ENCODE data around the gene DNAJB2.

Gene DNAJB2

GRCh38 chr2:219279151-219279915 is at the start of gene DNAJB2:
Gene DNAJB2, plus strand, starts transcription at chr2:219279366. Its CDS starts 468 bp downstream, at chr2:219279834.
- in situ Hi-C loops (cut with HindIII; ENCODE audit: low sequenced_read_pairs): no loop called here

GRCh38 chr2:219230059-219230540 is 49.1 kb upstream of the DNAJB2 start:
- in situ Hi-C loops (cut with HindIII; ENCODE audit: low sequenced_read_pairs): no loop called here

GRCh38 chr2:219234331-219234730 is 44.8 kb upstream of the DNAJB2 start:
- in situ Hi-C loops (cut with HindIII; ENCODE audit: low sequenced_read_pairs): no loop called here

- in situ Hi-C loops (cut with HindIII; ENCODE audit: low sequenced_read_pairs): loop anchor here (5.0 kb wide), 1 partner anchor 61 kb away; no protein-coding TSS in a partner anchor
Measured at GRCh38 chr2:219243291-219243761, 35.8 kb upstream of the DNAJB2 start.

- in situ Hi-C loops (cut with HindIII; ENCODE audit: low sequenced_read_pairs): loop anchor here (5.0 kb wide), 2 partner anchors 53 to 62 kb away; no protein-coding TSS in a partner anchor
Measured at GRCh38 chr2:219244789-219245147, 34.4 kb upstream of the DNAJB2 start.

GRCh38 chr2:219245148-219245898 is 33.8 kb upstream of the DNAJB2 start, which contains the start of the genes GLB1L and STK16:
Gene GLB1L, minus strand, starts transcription at chr2:219245444. Its CDS starts 1,871 bp downstream, at chr2:219243573.
Gene STK16, plus strand, starts transcription at chr2:219245479. Its CDS starts 521 bp downstream, at chr2:219246000.
- in situ Hi-C loops (cut with HindIII; ENCODE audit: low sequenced_read_pairs): loop anchor here (5.0 kb wide), 1 partner anchor 52 kb away; no protein-coding TSS in a partner anchor

GRCh38 chr2:219245899-219246230 is 33.3 kb upstream of the DNAJB2 start:
- in situ Hi-C loops (cut with HindIII; ENCODE audit: low sequenced_read_pairs): loop anchor here (5.0 kb wide), 1 partner anchor 51 kb away; no protein-coding TSS in a partner anchor

- in situ Hi-C loops (cut with HindIII; ENCODE audit: low sequenced_read_pairs): loop anchor here (5.0 kb wide), 1 partner anchor 51 kb away; no protein-coding TSS in a partner anchor
Measured at GRCh38 chr2:219246559-219246958, 32.6 kb upstream of the DNAJB2 start.

- in situ Hi-C loops (cut with HindIII; ENCODE audit: low sequenced_read_pairs): loop anchor here (5.0 kb wide), 1 partner anchor 49 kb away; no protein-coding TSS in a partner anchor
Measured at GRCh38 chr2:219247678-219248642, 31.2 kb upstream of the DNAJB2 start.

- in situ Hi-C loops (cut with HindIII; ENCODE audit: low sequenced_read_pairs): loop anchor here (5.0 kb wide), 1 partner anchor 48 kb away; no protein-coding TSS in a partner anchor
Measured at GRCh38 chr2:219248845-219249202, 30.3 kb upstream of the DNAJB2 start.

GRCh38 chr2:219249203-219249980 is 29.8 kb upstream of the DNAJB2 start:
- in situ Hi-C loops (cut with HindIII; ENCODE audit: low sequenced_read_pairs): loop anchor here (5.0 kb wide), 1 partner anchor 48 kb away; no protein-coding TSS in a partner anchor

- in situ Hi-C loops (cut with HindIII; ENCODE audit: low sequenced_read_pairs): no loop called here
Measured at GRCh38 chr2:219250049-219250781, 29.0 kb upstream of the DNAJB2 start.

- in situ Hi-C loops (cut with HindIII; ENCODE audit: low sequenced_read_pairs): no loop called here
Measured at GRCh38 chr2:219251656-219252055, 27.5 kb upstream of the DNAJB2 start.

- in situ Hi-C loops (cut with HindIII; ENCODE audit: low sequenced_read_pairs): no loop called here
Measured at GRCh38 chr2:219252084-219252483, 27.1 kb upstream of the DNAJB2 start.

GRCh38 chr2:219252570-219252899 is 26.6 kb upstream of the DNAJB2 start:
- in situ Hi-C loops (cut with HindIII; ENCODE audit: low sequenced_read_pairs): no loop called here

- in situ Hi-C loops (cut with HindIII; ENCODE audit: low sequenced_read_pairs): no loop called here
Measured at GRCh38 chr2:219252900-219253752, 26.0 kb upstream of the DNAJB2 start, which contains the start of gene TUBA4B. Gene TUBA4B, plus strand, starts transcription at chr2:219253243. Its CDS starts 165 bp downstream, at chr2:219253408.

- in situ Hi-C loops (cut with HindIII; ENCODE audit: low sequenced_read_pairs): no loop called here
Measured at GRCh38 chr2:219253753-219254589, 25.2 kb upstream of the DNAJB2 start, which contains the start of gene TUBA4A. Gene TUBA4A, minus strand, starts transcription at chr2:219253918. Its CDS starts 60 bp downstream, at chr2:219253858.

Measured in endothelial cell of hepatic sinusoid (primary cell).